Effector memory CD4-positive, alpha-beta T cell (primary cell): Measurements from ENCODE around the gene ARHGEF18.

Experiments used
- DNase-seq, 3 donors: peaks; one replicate each; pipeline ENCODE4 v3.0.0-alpha.2; 2020
- H3K27ac ChIP-seq: 2 replicates; pipeline ENCODE4 v1.7.0; 2013; ENCODE audit warnings: mild to moderate bottlenecking, low read length, moderate library complexity; ENCODE audit not compliant: insufficient read depth, poor library complexity, severe bottlenecking
- H3K27me3 ChIP-seq: replicated peaks from 2 replicates; pipeline ENCODE4 v1.7.0; 2013; ENCODE audit warnings: mild to moderate bottlenecking, low read length; ENCODE audit not compliant: insufficient read depth, control insufficient read depth, poor library complexity, severe bottlenecking
- H3K36me3 ChIP-seq: 2 replicates; pipeline ENCODE4 v1.7.0; 2013; ENCODE audit warnings: mild to moderate bottlenecking, low read length, moderate library complexity; ENCODE audit not compliant: control insufficient read depth, insufficient read depth
- H3K4me1 ChIP-seq: 2 replicates; pipeline ENCODE4 v1.7.0; 2013; ENCODE audit warnings: low read length, mild to moderate bottlenecking; ENCODE audit not compliant: control insufficient read depth, insufficient read depth, poor library complexity, severe bottlenecking
- H3K4me3 ChIP-seq: 2 replicates; pipeline ENCODE4 v1.7.0; 2013; ENCODE audit warnings: low read length, low read depth, mild to moderate bottlenecking; ENCODE audit not compliant: insufficient read depth, poor library complexity, severe bottlenecking
- H3K9me3 ChIP-seq: 2 replicates; pipeline ENCODE4 v1.7.0; 2013; ENCODE audit warnings: mild to moderate bottlenecking, low read length, moderate library complexity; ENCODE audit not compliant: control insufficient read depth

ARHGEF18 gene

GRCh38 chr19:7381073-7381390 is 32.3 kb downstream of the ARHGEF18 start:
- Histone ChIP-seq H3K27me3 (no peaks in the 10 kb centered on the region), H3K36me3 (peaks cover 85% of the 10 kb centered on the region), H3K9me3 (no peaks in the 10 kb centered on the region), H3K4me1 (no peaks in the 10 kb centered on the region), H3K4me3 (no peak overlapping the region), H3K27ac (no peak overlapping the region)
- no peak for DNase-seq

- H3K36me3 ChIP-seq, result peaks cover 80% of the 10 kb centered on the region
- H3K9me3 ChIP-seq, result no peaks in the 10 kb centered on the region
- H3K4me3 ChIP-seq, result no peak overlapping the region
- peaks cover 8% of the 10 kb centered on the region for H3K4me1 ChIP-seq
- H3K27me3 ChIP-seq, result no peaks in the 10 kb centered on the region
- no peak for DNase-seq
- H3K27ac ChIP-seq, result peak overlapping the region; percentile 32
Observed at GRCh38 chr19:7382694-7383093, 34.0 kb downstream of the ARHGEF18 start.

GRCh38 chr19:7383284-7383683 is 34.5 kb downstream of the ARHGEF18 start:
- no peaks in the 10 kb centered on the region for H3K27me3 ChIP-seq
- DNase-seq, result no peak
- no peak overlapping the region for H3K4me3 ChIP-seq
- H3K36me3 ChIP-seq, result peaks cover 80% of the 10 kb centered on the region
- H3K4me1 ChIP-seq, result peaks cover 8% of the 10 kb centered on the region
- no peak overlapping the region for H3K27ac ChIP-seq
- no peaks in the 10 kb centered on the region for H3K9me3 ChIP-seq

GRCh38 chr19:7385062-7385461 is 36.3 kb downstream of the ARHGEF18 start:
- no peaks in the 10 kb centered on the region for H3K9me3 ChIP-seq
- H3K27me3 ChIP-seq, result no peaks in the 10 kb centered on the region
- no peak overlapping the region for H3K4me3 ChIP-seq
- no peak for DNase-seq
- H3K36me3 ChIP-seq, result peaks cover 67% of the 10 kb centered on the region
- no peak overlapping the region for H3K27ac ChIP-seq
- H3K4me1 ChIP-seq, result peaks cover 8% of the 10 kb centered on the region

- Histone ChIP-seq H3K27me3 (no peaks in the 10 kb centered on the region), H3K36me3 (peaks cover 68% of the 10 kb centered on the region), H3K4me3 (no peak overlapping the region), H3K9me3 (no peaks in the 10 kb centered on the region), H3K27ac (peak overlapping the region; percentile 9), H3K4me1 (peaks cover 8% of the 10 kb centered on the region)
- DNase-seq, result no peak
Observed at GRCh38 chr19:7386308-7386707, 37.6 kb downstream of the ARHGEF18 start.

- Histone ChIP-seq H3K27me3 (no peaks in the 10 kb centered on the region), H3K36me3 (peaks cover 71% of the 10 kb centered on the region), H3K4me3 (no peak overlapping the region), H3K27ac (peak overlapping the region; percentile 26), H3K4me1 (peaks cover 8% of the 10 kb centered on the region), H3K9me3 (no peaks in the 10 kb centered on the region)
- DNase-seq, result no peak
Observed at GRCh38 chr19:7386769-7387168, 38.0 kb downstream of the ARHGEF18 start.

- no peaks in the 10 kb centered on the region for H3K9me3 ChIP-seq
- H3K27ac ChIP-seq, result no peak overlapping the region
- no peak overlapping the region for H3K4me3 ChIP-seq
- peaks cover 30% of the 10 kb centered on the region for H3K4me1 ChIP-seq
- peaks cover 35% of the 10 kb centered on the region for H3K36me3 ChIP-seq
- DNase-seq, result no peak
- H3K27me3 ChIP-seq, result no peaks in the 10 kb centered on the region
Observed at GRCh38 chr19:7391218-7391670, 42.5 kb downstream of the ARHGEF18 start.

- Histone ChIP-seq H3K27ac (peak overlapping the region; percentile 8), H3K4me3 (no peak overlapping the region), H3K36me3 (peaks cover 21% of the 10 kb centered on the region), H3K27me3 (no peaks in the 10 kb centered on the region), H3K4me1 (peaks cover 25% of the 10 kb centered on the region), H3K9me3 (no peaks in the 10 kb centered on the region)
- DNase-seq, result no peak
Observed at GRCh38 chr19:7393459-7393858, 44.7 kb downstream of the ARHGEF18 start.

- DNase-seq, result no peak
- H3K4me3 ChIP-seq, result peak overlapping the region; percentile 84
- H3K36me3 ChIP-seq, result peaks cover 21% of the 10 kb centered on the region
- H3K9me3 ChIP-seq, result no peaks in the 10 kb centered on the region
- H3K27me3 ChIP-seq, result no peaks in the 10 kb centered on the region
- peaks cover 25% of the 10 kb centered on the region for H3K4me1 ChIP-seq
- peak overlapping the region; percentile 61 for H3K27ac ChIP-seq
Observed at GRCh38 chr19:7393939-7394730, 45.4 kb downstream of the ARHGEF18 start.

- peaks cover 21% of the 10 kb centered on the region for H3K36me3 ChIP-seq
- H3K4me3 ChIP-seq, result peak overlapping the region; percentile 84
- no peaks in the 10 kb centered on the region for H3K9me3 ChIP-seq
- H3K27me3 ChIP-seq, result no peaks in the 10 kb centered on the region
- H3K4me1 ChIP-seq, result peaks cover 25% of the 10 kb centered on the region
- H3K27ac ChIP-seq, result peak overlapping the region; percentile 61
- DNase-seq, result peak; percentile 87 to 89 (median 87)
Observed at GRCh38 chr19:7394731-7395359, 46.1 kb downstream of the ARHGEF18 start.
